ENCODE results near the gene MGAT3. TPM values are rescaled to one million over a fixed set of nuclear protein-coding genes. Genes with fewer than 3 reads are reported as not detected.

The MGAT3 gene
- total and polyA plus RNA-seq, 9 of the 15 experiments (the other 6 are each of a cell fraction or from before 2014, with no cell fraction given): 0.10 to 11.5 (median 4.6) TPM

GRCh38 chr22:39454385-39454871 lies 2.4 kb upstream of the MGAT3 start (continued):
- TF ChIP-seq NCOA1 (IDR thresholded peaks at IDR 0.05; ENCODE audit: low read depth) (no peak), STAG1 (CRISPR knock-in tag; IDR thresholded peaks at IDR 0.05; ENCODE audit: borderline replicate concordance) (no peak), ZNF583 (CRISPR knock-in tag; IDR thresholded peaks at IDR 0.05) (no peak), ZNF609 (CRISPR knock-in tag; IDR thresholded peaks at IDR 0.05; ENCODE audit: borderline replicate concordance) (no peak), GTF2B (IDR thresholded peaks at IDR 0.05; ENCODE audit: extremely low read depth, insufficient read length) (no peak), ZBTB17 (CRISPR knock-in tag; IDR thresholded peaks at IDR 0.05) (no peak), SMAD3 (CRISPR knock-in tag; conservative IDR thresholded peaks at IDR 0.05) (no peak), ADNP (tag; IDR thresholded peaks at IDR 0.05) (peak; percentile 28; the same call in 1 of the 2 replicates), VEZF1 (CRISPR knock-in tag; IDR thresholded peaks at IDR 0.05) (peak; percentile 24; the same call in 1 of the 2 replicates), FOXM1 (IDR thresholded peaks at IDR 0.05; ENCODE audit: low read depth) (no peak), FOXM1 (CRISPR knock-in tag; IDR thresholded peaks at IDR 0.05; ENCODE audit: low read depth) (no peak), HDAC2 (IDR thresholded peaks at IDR 0.05) (0 out of 2 replicates have a peak, but pooled peaks have one; percentile 4), SRSF3 (IDR thresholded peaks at IDR 0.05; ENCODE audit: insufficient read depth, low read length) (no peak), RBBP5 (IDR thresholded peaks at IDR 0.05; ENCODE audit: borderline replicate concordance, insufficient read depth, low read length, poor library complexity, severe bottlenecking) (peak; percentile 10)
